ENCODE measurements around the gene NPTX1. TPM values are rescaled to one million over a fixed set of nuclear protein-coding genes. Genes with fewer than 3 reads are reported as not detected.

NPTX1 gene
- total and polyA plus RNA-seq, 4 donors, result 0.56 to 7.5 (median 1.2) TPM

- Histone ChIP-seq H3K4me1 (ENCODE audit: control insufficient read depth in 5 of 5, insufficient read depth in 5 of 5, low read length in 5 of 5) (no peaks in the 10 kb centered on the region), H3K9ac (ENCODE audit: insufficient read depth in 1 of 2, low read length in 2 of 2) (no peak overlapping the region), H3K9me3 (ENCODE audit: control insufficient read depth in 4 of 4, insufficient read depth in 3 of 4, low read length in 3 of 4) (no peaks in the 10 kb centered on the region), H3K27ac (ENCODE audit: low read depth in 1 of 2, low read length in 1 of 2) (no peak overlapping the region), H3K36me3 (ENCODE audit: control insufficient read depth in 4 of 4, insufficient read depth in 4 of 4, low read length in 4 of 4) (no peaks in the 10 kb centered on the region), H3K4me3 (no peak overlapping the region), H3K27me3 (ENCODE audit: control insufficient read depth in 3 of 3, insufficient read depth in 3 of 3, low read length in 2 of 3) (peaks cover 0 to 7% (median 0%) of the 10 kb centered on the region in 3 donors)
- WGBS, 2 donors, result 52 to 59% methylated on average over 9 to 12 of the region's 12 CpGs
- ATAC-seq (ENCODE audit: insufficient read depth, low FRiP score) (no peak), DNase-seq (no peak)
- TF ChIP-seq, protein P1, sequence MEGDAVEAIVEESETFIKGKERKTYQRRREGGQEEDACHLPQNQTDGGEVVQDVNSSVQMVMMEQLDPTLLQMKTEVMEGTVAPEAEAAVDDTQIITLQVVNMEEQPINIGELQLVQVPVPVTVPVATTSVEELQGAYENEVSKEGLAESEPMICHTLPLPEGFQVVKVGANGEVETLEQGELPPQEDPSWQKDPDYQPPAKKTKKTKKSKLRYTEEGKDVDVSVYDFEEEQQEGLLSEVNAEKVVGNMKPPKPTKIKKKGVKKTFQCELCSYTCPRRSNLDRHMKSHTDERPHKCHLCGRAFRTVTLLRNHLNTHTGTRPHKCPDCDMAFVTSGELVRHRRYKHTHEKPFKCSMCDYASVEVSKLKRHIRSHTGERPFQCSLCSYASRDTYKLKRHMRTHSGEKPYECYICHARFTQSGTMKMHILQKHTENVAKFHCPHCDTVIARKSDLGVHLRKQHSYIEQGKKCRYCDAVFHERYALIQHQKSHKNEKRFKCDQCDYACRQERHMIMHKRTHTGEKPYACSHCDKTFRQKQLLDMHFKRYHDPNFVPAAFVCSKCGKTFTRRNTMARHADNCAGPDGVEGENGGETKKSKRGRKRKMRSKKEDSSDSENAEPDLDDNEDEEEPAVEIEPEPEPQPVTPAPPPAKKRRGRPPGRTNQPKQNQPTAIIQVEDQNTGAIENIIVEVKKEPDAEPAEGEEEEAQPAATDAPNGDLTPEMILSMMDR (IDR thresholded peaks at IDR 0.05; ENCODE audit: control extremely low read depth, extremely low read depth), result no peak
Observed at GRCh38 chr17:80443498-80443897, 32.9 kb downstream of the NPTX1 start.

DNA sequence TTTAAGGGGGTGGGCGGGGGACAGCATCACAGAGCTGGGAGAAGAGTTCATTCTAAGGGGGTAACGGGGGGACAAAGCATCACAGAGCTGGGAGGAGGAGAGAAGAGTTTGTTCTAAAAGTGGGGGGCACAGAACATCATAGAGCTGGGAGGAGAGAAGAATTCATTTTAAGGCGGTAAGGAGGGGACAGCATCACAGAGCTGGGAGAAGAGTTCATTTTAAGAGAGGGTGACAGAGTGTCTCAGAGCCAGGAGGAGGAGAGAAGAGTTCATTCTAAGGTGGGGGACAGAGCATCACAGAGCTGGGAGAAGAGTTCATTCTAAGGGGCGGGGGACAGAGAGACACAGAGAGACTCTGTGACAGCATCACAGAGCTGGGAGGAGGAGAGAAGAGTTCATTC, 33.6 kb downstream of the NPTX1 start:
- Histone ChIP-seq H3K4me3 (no peak overlapping the region), H3K9me3 (ENCODE audit: control insufficient read depth in 4 of 4, insufficient read depth in 3 of 4, low read length in 3 of 4) (no peaks in the 10 kb centered on the region), H3K27me3 (ENCODE audit: control insufficient read depth in 3 of 3, insufficient read depth in 3 of 3, low read length in 2 of 3) (peaks cover 0 to 7% (median 0%) of the 10 kb centered on the region in 3 donors), H3K9ac (ENCODE audit: insufficient read depth in 1 of 2, low read length in 2 of 2) (no peak overlapping the region), H3K36me3 (ENCODE audit: control insufficient read depth in 4 of 4, insufficient read depth in 4 of 4, low read length in 4 of 4) (no peaks in the 10 kb centered on the region), H3K27ac (ENCODE audit: low read depth in 1 of 2, low read length in 1 of 2) (no peak overlapping the region), H3K4me1 (ENCODE audit: control insufficient read depth in 5 of 5, insufficient read depth in 5 of 5, low read length in 5 of 5) (no peaks in the 10 kb centered on the region)
- TF ChIP-seq, protein P1 (IDR thresholded peaks at IDR 0.05; ENCODE audit: control extremely low read depth, extremely low read depth), result no peak
- WGBS, 2 donors, result 96 to 97% methylated on average over 3 to 4 of the region's 4 CpGs
- no peak for ATAC-seq (ENCODE audit: insufficient read depth, low FRiP score)
- DNase-seq, result no peak

- TF ChIP-seq, protein P1 (IDR thresholded peaks at IDR 0.05; ENCODE audit: control extremely low read depth, extremely low read depth), result no peak
- Histone ChIP-seq H3K27me3 (ENCODE audit: control insufficient read depth in 3 of 3, insufficient read depth in 3 of 3, low read length in 2 of 3) (peaks cover 0 to 7% (median 0%) of the 10 kb centered on the region in 3 donors), H3K9ac (ENCODE audit: insufficient read depth in 1 of 2, low read length in 2 of 2) (no peak overlapping the region), H3K36me3 (ENCODE audit: control insufficient read depth in 4 of 4, insufficient read depth in 4 of 4, low read length in 4 of 4) (no peaks in the 10 kb centered on the region), H3K4me3 (no peak overlapping the region), H3K4me1 (ENCODE audit: control insufficient read depth in 5 of 5, insufficient read depth in 5 of 5, low read length in 5 of 5) (no peaks in the 10 kb centered on the region), H3K9me3 (ENCODE audit: control insufficient read depth in 4 of 4, insufficient read depth in 3 of 4, low read length in 3 of 4) (no peaks in the 10 kb centered on the region), H3K27ac (ENCODE audit: low read depth in 1 of 2, low read length in 1 of 2) (no peak overlapping the region)
- ATAC-seq (ENCODE audit: insufficient read depth, low FRiP score) (no peak), DNase-seq (no peak)
- 87 to 90% methylated on average over 12 of the region's 12 CpGs for WGBS, 2 donors
Observed at GRCh38 chr17:80442323-80442659, 34.1 kb downstream of the NPTX1 start.

Measured in lung (tissue), 12 donors.